Right lobe of liver (tissue), 4 donors: ENCODE data around the gene RPL22.

Experiments
- POLR2A ChIP-seq: fragments of 450-650 bp; IDR thresholded peaks from one replicate; pipeline ENCODE4 v1.6.1; 2017; ENCODE audit warnings: antibody characterized with exemption, mild to moderate bottlenecking
- TF ChIP-seq, protein P1 (sequence below), 4 donors: fragments of 200-600 bp in 3 of 4; fragments of 450-650 bp in 1 of 4; IDR thresholded peaks; one replicate each; pipeline versions ENCODE4 v1.5.1 to v1.8.0; 2016 to 2022; ENCODE audit warnings: antibody characterized with exemption in 4 of 4, mild to moderate bottlenecking in 2 of 4
- donor health status: DM: no; HTN: no; CAD: no.
- donor health status: DM: no; HTN: no; CAD: no.
- donor health status: DM: no; HTN: yes; CAD: no.

DNA sequence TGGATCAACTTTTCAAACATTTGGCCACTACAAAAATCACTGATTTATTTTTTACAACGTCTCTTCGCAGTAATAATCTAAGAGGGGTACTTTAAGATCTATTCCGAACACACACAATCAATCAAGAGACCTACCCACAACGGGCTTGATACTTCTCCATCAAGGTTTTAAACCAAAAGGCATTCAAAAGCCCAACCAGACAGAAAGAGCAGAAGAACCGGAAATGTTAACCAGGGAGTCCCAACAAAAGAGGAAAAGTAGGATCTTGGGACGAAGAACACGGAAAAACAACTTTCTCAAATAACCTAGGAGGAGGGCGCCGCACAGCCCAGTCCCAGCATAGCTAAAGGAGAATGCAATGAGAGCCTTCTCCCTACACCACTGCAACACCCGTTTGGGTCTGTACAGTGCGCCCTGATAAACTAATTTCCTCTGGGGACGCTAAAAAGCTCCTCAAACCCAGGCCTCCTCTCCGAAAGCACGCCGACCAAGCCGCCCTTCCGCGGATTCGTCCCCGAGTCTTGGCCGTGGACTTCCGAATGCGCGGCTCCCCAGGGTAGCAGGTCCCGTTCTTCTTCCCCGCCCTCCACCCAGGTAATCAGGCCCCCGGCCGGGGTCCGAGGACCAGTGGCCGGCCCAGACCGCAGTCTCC lies 623 bp downstream of the RPL22 start:
- TF ChIP-seq, protein P1, sequence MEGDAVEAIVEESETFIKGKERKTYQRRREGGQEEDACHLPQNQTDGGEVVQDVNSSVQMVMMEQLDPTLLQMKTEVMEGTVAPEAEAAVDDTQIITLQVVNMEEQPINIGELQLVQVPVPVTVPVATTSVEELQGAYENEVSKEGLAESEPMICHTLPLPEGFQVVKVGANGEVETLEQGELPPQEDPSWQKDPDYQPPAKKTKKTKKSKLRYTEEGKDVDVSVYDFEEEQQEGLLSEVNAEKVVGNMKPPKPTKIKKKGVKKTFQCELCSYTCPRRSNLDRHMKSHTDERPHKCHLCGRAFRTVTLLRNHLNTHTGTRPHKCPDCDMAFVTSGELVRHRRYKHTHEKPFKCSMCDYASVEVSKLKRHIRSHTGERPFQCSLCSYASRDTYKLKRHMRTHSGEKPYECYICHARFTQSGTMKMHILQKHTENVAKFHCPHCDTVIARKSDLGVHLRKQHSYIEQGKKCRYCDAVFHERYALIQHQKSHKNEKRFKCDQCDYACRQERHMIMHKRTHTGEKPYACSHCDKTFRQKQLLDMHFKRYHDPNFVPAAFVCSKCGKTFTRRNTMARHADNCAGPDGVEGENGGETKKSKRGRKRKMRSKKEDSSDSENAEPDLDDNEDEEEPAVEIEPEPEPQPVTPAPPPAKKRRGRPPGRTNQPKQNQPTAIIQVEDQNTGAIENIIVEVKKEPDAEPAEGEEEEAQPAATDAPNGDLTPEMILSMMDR (IDR thresholded peaks at IDR 0.05) = no peak
- no peak for TF ChIP-seq POLR2A
